HG02870 (cell line): ENCODE measurements around the gene GRAMD2A.

Experiments used
- ATAC-seq: cut with Tn5 transposase; IDR thresholded peaks from one replicate; pipeline ENCODE4 v1.9.1; 2021; ENCODE audit warnings: mild to moderate bottlenecking, moderate library complexity; ENCODE audit not compliant: unreplicated experiment

Gene GRAMD2A

DNA sequence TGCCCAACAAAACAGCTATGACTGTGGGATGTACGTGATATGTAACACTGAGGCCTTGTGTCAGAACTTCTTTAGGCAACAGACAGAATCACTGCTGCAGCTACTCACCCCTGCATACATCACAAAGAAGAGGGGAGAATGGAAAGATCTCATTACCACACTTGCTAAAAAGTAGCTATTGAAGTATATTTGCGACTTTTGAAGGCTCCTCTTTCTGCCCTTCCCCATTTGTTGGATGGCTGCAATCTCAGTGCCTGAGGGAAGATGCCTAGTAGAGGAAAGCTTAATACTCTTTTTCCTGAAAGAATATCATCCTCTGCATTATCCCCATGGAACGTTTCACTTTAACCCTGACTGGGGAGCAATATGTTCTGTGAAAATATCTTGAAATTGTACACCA is 57.5 kb downstream of the GRAMD2A start:
- ATAC-seq, result no peak

DNA sequence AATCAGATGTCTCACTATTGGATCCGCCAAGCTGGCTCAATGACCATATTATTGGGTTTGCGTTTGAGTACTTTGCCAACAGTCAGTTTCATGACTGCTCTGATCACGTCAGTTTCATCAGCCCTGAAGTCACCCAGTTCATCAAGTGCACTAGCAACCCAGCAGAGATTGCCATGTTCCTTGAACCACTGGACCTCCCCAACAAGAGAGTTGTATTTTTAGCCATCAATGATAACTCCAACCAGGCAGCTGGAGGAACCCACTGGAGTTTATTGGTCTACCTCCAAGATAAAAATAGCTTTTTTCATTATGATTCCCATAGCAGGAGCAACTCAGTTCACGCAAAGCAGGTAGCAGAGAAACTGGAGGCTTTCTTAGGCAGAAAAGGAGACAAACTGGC is 57.9 kb downstream of the GRAMD2A start:
- ATAC-seq, result no peak

GRCh38 chr15:72136170-72137051 is 61.2 kb downstream of the GRAMD2A start:
- no peak for ATAC-seq

DNA sequence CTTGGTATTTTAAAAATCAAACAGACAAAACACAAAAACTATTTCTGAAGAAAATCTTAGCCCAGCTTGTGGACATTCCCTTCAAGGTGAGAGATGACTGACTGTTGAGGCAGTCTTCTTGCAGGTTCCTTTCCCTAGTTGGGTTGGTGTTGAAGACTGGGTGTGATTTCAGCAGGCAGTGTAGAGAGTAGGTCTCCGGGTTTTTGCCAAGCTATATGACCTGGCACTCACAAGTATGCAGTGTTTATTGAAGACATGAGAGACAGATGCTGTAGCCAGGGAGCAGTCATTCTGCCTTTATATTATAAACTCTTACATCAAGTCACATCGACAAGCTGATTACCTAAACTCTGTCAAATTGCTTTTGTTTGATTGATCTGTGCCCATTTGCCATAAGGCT is 61.9 kb downstream of the GRAMD2A start:
- ATAC-seq, result no peak

GRCh38 chr15:72133211-72133610 is 64.4 kb downstream of the GRAMD2A start:
- ATAC-seq, result no peak

GRCh38 chr15:72131922-72132321 is 65.7 kb downstream of the GRAMD2A start:
- ATAC-seq, result no peak

- ATAC-seq, result no peak
These were observed 67.3 kb downstream of the GRAMD2A start for GRCh38 chr15:72130272-72130671.

- no peak for ATAC-seq
These were observed 69.2 kb downstream of the GRAMD2A start for GRCh38 chr15:72128359-72128758.

DNA sequence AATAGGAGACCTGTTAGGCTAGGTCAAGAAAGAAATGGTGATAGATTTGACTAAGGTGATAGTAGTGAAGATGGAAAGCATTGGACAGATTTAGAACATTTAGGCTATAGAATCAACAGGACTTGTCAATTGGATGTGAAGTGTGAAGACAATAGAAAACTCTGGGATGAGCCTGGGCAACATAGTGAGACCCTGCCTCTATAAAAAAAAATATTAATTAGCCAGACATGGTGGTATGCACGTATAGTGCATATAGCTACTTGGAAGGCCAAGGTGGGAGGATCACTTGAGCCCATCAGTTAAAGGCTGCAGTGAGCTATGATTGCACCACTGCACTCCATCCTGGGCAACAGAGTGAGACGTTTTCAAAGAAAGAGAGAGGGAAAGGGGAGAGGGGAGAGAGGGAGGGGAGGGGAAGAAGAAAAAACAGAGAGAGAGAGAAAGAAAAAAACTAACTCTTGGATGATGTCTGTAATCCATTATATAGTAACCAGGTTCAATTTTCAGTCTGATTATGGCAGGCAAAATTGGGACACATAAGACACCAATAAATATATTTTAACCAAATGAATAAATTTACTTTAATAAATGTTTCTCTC is 69.8 kb downstream of the GRAMD2A start:
- no peak for ATAC-seq

- no peak for ATAC-seq
These were observed 73.4 kb downstream of the GRAMD2A start for GRCh38 chr15:72124218-72124617.

- ATAC-seq, result peak; percentile 62
These were observed 79.3 kb downstream of the GRAMD2A start, which contains the start of the genes MYO9A and SENP8 for GRCh38 chr15:72118017-72118978. Gene MYO9A (minus strand): TSS chr15:72118150. CDS start chr15:72046563, 71,587 bp downstream. Gene SENP8 (plus strand): TSS chr15:72118403. CDS start chr15:72139624, 21,221 bp downstream.

DNA sequence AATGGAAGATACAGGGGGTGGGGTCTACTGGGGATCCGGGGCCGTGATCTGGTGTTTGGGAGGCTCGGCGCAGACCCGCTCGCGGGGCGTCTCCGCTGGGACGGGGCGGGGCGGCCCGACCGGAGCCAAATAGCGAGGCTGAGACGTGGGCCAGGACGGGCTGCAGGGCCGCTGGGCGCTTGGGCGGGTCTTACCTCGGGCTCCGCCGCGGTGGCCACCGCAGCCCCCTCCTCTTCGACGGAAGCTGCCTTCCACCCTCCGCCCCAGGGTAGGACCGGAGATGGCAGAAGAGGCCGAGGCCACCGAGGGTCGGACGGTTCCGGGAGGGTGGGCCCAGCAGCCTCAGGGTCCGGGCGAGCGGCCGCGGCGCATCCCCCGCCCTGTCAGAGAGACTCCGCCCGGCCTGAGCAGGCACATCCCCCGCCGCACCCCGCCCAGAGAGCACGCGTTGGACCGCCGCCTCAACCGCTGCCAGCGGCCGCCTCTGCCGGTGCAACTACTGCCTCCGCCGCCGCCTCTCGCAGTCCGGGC is 80.0 kb downstream of the GRAMD2A start:
- ATAC-seq, result peak; percentile 54

DNA sequence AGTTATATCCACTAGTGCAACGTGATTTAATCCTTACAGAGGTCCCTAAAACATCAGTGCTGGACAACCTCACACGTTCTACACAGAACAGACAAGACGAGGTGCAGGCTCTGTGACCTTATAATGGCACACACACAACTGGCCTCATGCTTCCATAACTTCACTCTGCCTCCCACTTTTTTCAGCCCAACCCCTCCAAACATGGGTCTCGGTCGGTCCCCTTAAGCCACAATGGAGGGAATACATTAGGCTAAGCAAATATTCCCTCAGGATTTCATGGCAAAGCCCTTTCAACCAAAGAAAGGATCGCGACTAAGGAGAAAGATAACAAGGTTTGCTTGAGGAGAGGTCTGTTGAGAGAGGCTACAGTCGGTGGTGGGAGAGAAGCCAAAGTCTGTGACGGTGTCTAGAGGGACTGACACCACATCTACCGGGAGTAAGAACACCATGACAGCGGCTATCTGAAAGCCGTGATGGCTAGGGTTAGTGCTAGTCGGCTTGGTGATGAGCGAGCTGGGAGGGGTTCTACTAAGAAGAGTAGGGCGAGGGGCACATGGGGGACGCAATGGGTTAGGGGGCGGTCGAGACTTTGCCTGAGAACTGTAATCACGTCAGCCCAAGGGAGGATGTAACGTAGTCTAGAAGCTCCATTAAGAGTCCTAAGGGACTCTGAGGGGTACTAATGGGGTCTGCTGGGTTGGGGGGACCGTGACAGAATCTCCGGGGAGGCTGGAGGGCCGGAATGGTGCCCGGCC is 80.7 kb downstream of the GRAMD2A start:
- ATAC-seq, result peak; percentile 8

- ATAC-seq, result no peak
These were observed 84.1 kb downstream of the GRAMD2A start for GRCh38 chr15:72113347-72114031.

DNA sequence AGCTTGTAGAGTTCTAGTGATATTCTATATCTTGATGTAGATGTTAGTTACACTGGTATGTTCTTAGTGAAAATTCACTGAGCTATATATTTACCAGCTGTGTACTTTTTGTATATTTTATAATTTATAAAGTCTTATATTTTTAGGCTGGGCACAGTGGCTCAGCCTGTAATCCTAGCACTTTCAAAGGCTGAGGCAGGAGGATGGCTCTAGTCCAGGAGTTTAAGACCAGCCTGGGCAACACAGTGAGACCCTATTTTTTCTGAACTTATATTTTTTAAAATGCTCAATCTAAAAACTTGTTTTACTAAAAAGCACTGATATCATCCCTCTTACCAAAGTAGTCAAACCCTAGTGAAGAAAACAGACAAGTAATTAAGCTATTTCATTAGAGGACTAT is 84.8 kb downstream of the GRAMD2A start:
- no peak for ATAC-seq

DNA sequence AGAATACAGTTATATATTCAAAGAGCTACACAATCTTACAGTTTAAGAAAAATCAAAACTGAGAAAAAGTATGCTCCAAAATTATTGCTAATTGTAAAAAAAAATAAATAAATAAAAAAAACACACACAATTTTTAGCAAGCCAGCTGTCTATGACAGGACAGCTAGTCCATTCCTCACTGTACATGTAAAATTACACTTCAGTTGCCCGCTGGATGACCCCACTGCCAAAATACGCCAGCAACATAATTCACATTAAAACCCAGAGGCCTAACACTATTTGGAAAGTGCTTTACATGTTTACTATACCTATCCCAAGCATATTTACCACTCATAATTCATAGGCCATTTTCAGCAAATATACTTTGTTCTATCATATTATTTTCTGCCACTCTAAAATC is 85.5 kb downstream of the GRAMD2A start:
- no peak for ATAC-seq

- ATAC-seq, result no peak
These were observed 87.2 kb downstream of the GRAMD2A start for GRCh38 chr15:72110355-72110754.
